ENCODE data around the gene GPR146. TPM values are rescaled to one million over a fixed set of nuclear protein-coding genes. Genes with fewer than 3 reads are reported as not detected.

The GPR146 gene
- total RNA-seq, 2 donors from 2014 or later: 9.4 to 14.3 TPM

DNA sequence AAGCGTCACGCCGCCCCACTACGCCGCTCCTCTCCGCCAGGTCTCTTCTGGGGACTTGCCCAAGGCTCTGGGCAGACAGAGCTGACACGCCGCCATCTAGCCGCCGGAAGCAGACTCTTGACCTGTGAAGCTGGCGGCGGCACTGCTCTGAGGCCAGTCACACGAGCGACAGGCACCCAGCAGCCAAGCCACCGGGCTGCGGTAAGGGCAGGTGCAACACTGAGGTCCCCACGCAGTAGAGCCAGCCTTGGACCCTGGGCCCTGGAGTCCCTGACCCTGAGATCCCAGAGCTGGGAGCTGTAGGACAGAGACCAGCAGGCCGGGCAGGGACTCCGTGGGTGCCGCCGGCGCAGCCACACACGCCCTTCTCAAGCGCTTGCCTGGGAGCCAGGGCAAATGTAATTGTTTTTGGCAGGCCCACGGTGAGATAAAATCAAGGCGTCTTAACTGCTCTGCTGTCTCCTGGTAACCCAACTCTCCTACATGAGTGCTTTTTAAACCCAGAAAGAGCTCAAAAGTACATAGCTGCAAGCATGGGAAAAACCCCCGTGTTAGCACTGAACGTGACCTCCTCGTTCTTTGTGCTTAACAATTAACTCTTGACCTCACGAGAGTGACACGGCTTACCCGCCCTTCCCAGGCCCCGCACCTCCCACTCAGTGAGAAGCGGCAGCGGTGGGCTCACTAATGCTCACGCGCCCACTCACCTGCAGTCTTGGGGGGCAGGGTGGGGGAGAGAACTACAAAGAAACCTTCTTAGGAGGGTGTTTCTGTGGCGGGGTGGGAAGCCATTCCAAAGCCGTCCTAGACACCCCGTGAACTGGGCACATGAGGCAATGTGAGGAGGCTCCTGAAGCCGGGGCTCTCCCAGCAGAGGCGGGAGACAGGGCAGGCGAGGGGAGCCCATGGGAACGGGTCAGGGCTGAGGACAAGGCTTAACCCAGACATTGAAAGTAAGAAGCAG lies 52.1 kb downstream of the GPR146 start:
- intact Hi-C loops (cut with DNase I): no loop called here
- no peak for DNase-seq (ENCODE audit: low spot score)

DNA sequence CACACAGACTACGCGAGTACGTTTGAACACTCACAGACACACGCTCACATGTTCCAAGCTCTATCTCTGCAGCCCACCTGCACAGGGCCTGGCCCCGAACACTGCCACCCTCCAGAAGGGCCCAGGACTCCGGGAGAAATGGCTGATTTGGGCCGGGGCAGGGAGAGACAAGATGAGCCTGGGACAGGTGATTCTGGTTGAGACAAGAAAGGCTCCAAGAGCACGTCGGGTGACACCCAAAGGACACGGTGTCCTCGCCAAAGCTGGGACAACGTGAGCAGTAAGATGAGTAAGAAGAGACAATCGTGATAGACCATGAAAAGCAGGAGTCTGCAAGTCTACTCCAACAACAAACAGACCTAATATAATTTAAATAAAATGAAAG lies 52.8 kb downstream of the GPR146 start:
- DNase-seq (ENCODE audit: low spot score): no peak
- intact Hi-C loops (cut with DNase I): no loop called here

DNA sequence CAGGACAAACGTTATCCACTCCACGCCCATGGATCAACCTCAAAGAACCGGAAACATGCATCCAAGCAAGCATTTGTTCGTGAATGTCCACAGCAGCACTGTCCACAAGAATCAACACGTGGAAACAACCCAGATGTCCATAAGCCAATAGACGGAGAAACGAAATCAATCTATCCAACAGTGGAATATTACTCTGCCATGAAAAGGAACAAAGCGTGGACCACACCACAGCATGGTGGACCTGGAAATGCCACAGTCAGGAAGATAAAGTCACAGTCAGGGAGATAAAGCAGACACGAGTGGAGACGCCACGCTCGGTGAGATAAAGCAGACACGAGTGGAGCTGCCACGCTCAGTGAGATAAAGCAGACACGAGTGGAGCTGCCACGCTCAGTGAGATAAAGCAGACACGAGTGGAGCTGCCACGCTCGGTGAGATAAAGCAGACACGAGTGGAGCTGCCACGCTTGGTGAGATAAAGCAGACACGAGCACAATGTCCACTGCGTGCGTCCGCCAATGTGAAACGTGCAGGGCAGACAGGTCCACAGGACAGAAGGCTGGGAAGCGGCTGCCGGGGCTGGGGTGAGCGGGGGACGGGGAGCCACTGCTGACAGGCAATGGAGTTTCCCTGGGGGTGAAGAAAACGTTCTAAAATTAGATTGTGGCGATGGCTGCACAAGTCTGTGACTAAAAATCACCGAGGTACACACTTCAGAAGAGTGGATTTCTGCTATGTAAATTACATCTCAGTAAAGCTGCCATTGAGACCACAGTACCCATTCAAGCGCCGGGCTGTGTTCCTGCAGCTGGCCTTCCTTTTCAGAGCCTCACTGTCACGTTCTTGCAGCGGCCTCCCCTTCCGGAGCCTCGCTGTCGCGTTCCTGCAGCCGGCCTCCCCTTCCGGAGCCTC lies 54.2 kb downstream of the GPR146 start:
- intact Hi-C loops (cut with DNase I): no loop called here
- no peak for DNase-seq (ENCODE audit: low spot score)

DNA sequence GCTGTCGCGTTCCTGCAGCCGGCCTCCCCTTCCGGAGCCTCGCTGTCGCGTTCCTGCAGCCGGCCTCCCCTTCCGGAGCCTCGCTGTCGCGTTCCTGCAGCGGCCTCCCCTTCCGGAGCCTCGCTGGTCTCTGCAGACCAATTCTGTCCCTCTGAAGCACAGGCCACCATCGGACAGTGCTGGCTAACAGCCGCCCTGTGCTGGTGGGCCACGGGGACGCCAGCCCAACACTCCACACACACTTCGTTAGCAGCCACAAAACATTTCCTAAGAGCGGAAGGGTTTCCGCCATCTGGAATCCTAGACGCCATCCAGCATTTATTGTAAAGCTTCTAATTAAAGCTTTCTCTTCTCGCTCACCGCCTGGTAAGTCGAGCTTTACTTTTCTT lies 54.8 kb downstream of the GPR146 start:
- DNase-seq (ENCODE audit: low spot score): no peak
- intact Hi-C loops (cut with DNase I): no loop called here

DNA sequence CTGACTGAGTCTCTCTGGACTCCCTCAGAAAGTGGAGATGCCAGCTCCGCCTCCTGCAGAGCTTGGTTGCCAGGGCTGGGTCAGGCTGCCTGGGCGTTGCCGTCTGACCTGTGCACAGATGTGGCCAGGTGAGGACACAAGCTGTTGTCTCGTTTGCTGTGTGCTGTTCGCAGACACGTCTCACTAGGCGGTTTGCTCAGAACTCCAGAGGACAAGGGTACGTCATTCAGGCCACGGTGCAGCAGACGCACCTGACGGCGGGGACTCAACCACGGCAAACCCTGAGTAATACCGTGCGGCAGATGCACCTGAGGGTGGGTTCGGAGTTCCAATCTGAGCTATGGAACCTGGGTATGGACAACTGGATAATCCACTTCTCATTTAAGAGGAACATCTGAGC lies 55.3 kb downstream of the GPR146 start:
- DNase-seq (ENCODE audit: low spot score): no peak
- intact Hi-C loops (cut with DNase I): no loop called here

DNA sequence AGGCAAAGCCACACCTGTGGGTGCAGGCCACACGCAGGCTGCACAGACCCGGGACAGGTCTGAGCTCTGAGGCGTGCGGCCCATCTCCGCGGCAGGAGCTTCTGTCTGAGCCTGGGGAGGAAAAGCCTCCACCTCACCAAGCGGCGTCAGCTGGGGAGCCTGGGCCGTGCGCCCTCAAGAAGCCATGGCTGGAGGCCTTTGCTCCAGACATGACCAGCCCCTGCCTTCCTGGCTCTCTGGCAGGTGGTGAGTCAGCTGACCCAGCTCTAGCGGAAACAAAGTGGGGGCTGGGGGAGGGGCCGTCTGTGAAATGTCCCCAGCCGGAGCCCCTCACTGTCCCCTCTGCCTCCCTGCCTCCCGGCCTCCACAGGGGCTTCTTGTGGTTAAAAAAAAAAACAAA lies 56.0 kb downstream of the GPR146 start:
- no peak for DNase-seq (ENCODE audit: low spot score)
- intact Hi-C loops (cut with DNase I): no loop called here

DNA sequence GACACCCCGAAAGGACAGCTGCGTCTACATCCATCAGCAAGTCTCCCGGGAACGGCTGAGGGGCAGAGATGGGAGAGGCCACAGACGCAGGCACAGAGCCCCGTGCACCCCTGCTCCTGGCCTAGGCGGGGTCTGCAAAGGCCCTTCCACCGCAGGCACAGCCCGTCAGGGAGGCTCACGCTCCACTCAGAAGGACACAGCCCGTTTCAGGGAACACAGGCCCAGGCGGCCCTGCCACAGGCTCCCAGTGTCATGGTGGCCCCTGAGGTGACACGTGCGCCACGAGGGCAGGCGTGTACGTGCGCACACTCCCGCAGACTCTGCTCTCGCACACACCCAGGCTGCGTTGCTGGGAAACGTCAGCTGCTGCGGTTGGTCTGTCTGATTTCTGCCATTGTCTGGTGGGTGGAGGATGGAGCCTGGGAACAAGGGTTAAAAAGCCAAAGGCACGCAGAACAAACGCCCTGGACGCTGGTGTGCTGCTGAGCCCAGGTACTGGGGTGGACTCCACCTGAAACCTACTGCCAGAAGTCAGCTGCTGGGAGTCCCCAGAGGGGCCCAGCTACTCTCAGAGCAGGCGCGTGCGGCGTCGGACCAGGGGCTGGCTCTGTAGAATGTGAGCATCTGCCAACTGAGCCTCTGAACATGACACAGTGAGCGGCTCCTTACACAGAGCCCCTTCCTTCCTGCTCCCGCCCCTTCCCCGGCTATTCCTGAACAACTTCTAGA lies 56.7 kb downstream of the GPR146 start:
- intact Hi-C loops (cut with DNase I): no loop called here
- no peak for DNase-seq (ENCODE audit: low spot score)

DNA sequence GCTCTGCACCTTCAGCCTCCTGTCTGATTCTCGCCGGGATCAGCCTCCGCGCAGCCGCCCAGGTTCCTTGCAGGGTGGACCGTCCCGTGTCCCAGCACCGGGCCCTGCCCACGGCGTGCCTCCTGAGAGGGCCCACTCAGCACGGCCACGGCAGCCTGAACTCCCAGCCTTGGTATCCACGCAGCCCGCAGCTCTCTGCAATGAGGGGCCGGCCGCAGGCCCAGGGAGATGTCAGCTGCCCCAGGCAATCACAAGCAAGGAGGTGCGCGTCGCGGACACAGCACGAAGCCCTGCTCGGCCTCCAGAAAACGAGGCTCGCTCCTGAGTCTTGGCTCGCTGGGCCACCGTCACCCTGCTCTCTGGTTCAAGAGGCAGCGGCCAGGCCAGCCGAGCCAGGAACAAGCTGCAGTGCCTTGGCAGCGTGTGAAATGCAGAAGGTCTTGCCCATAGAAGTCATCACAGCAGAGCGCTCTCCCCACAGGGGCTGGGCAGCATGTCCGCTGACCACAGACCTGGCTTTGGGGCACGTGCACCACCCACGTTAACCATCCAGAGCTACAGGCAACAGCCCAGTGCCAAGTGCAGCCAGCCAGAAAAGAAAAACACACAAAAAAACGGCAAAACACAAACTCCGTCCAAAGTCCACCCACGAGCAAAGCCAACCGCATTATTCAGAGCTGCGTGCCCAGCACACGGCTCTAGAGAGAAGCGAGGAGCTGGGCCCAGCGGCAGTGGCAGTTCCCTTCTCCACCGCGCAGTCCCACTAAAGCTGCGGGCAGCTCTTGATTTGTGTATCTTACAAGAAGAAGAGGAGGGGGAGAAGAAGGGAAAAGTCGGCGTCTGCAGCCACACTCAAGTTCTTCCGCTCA lies 57.5 kb downstream of the GPR146 start:
- intact Hi-C loops (cut with DNase I): no loop called here
- no peak for DNase-seq (ENCODE audit: low spot score)

DNA sequence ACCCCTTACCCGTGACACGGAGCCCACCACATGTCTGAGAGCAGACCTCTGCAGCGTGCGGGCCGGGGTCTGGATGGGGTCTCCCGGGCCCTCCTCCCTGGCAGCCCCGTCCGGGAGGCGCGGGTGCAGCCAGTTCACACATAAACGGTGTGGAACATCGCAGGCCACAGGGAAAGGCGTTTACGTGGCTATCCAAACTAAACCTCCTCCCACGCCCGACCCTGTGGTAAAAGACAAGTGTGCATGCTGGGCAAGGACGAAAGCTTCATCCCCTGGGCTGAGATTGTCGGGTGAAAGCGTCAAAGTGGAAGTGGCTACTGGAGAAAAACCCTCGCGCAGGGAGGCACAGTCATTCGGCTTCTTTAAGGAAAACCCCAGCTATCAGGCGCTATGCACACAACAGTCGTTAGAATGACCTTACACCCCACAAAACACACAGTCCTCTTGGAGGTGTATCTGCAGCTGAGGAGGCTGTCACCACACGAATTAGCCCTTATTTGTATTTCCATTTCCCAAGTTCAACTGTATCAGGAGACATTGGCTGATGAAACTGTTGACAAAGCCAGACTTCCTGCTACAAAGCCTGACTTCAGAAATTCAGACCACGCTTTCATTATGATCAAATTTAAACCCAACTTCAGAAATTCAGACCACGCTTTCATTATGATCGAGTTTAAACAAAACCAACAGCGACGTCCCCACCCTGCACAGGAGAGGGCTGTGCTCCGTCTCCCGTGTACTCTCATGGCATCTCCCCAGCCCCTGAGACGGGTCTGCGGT lies 58.9 kb downstream of the GPR146 start:
- no peak for DNase-seq (ENCODE audit: low spot score)
- intact Hi-C loops (cut with DNase I): no loop called here

DNA sequence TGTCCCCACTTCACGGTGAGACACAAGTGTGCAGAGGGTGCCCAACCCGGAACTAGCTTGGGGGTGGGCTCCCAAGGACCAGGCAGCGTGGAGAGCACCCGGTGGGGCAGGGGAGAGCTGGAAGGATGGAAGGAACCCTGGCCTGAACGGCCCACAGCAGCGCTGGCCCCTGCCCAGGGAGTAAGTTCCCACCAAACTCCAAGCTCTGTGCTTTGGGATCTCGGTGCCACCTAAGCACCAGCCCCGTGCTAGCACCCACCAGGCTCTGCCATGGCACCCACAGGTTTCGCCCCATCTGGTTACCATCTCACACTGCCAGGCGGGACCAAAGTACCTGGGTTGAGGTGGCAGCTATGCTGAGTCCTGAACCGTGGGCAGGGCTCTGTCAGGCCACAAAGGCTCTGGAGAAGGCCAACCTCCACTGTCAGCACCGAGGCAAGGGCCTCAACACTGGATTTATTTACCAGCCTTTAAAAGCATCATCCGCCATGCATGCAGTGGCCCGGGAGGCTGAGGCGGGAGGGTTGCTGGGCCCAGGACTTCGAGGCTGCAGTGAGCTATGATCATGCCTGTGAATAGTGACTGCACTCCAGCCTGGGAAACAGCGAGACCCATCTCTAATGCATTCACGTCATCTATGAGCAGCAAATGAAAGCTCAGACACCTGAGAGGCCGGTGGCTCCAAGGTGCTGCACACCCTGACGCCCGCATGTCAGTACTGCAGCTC lies 59.6 kb downstream of the GPR146 start:
- peak; percentile 63 for DNase-seq (ENCODE audit: low spot score)
- intact Hi-C loops (cut with DNase I): no loop called here

DNA sequence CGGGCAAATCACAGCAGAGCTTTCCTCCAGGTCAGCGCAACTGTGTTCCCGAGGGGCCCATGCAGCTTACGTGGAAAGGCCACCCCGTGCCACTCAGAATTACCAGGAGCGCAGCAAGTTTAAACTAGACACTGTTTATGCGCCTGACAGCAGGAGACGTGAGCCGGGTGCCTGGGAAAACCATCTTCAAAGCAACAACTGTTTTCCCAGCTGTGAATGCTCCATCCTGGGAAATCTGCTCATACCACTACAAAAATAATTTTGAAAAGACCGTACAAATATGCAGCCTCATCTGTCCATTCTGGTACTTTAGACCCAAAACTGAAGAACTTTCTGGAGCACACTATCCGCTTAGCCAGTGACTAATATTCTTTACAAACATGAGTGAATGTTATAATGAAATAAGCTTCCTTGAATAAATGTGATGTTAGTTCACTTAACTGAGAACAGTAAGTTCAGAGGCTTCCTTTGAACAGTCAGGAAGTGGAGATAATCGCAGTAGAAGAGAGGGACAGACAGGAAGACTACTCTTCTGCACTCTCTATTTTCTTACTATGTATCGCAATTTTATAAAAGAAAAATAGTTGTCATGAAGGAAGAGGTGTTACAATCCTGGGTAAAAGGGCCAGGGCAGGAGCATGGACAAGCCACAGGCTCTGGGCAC lies 60.3 kb downstream of the GPR146 start:
- DNase-seq (ENCODE audit: low spot score): no peak
- intact Hi-C loops (cut with DNase I): no loop called here

DNA sequence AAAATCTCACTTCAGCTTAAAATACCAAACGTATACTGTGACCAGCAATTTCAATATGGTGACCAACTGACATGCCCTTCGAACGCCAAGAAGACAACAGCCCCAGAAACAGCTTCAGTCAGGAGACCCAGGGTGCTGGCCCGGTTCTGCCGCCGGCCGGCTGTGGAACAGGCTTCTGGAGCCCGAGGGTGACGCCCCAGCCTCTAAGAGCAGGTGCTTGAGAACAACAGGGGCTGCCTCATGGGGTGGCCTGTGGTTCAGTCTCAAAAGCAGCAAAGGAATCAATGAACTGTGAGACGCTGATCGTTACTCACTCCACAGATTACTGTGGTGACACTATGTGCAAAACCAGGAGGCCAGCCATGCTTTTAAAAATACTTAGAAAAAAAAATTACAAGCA lies 60.8 kb downstream of the GPR146 start:
- intact Hi-C loops (cut with DNase I): no loop called here

DNA sequence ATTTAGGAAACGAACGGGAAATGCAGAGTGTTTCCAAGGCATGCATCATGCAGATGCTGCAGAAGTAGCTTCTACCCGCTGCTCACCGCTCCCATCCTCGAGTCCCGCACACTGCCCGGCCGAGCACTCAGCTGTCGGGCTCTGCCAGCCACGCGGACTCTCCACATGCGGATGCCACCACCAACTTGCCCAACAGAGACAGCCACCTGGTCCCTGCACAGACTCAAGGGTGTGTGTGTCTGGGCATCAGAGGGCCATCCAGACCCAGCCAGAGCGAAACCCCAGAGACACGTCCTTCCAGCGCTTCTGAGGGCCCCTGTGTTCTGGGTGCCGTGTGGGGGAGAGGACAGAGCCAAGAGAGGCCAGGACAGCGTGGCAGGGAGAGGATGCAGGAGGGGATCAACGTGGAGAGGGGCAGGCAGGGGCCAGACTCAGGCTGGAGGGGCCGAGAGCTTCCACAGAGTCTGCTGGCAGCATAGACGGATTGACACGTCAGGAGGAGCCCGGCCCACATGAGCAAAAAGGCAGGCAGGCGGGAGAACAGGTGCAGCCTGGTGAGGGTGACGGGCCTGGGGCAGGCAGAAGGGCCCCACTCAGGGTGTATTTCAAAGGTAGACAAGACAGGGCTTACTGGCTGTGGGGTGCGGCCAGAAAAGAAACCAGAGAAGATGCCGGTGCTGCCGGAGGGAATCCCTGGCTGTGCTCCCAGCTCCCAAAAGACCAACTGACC lies 61.9 kb downstream of the GPR146 start:
- intact Hi-C loops (cut with DNase I): no loop called here
- DNase-seq (ENCODE audit: low spot score): peak; percentile 69

More for the DNA sequence above, 60.8 kb downstream of the GPR146 start:
- no peak for DNase-seq (ENCODE audit: low spot score)

DNA sequence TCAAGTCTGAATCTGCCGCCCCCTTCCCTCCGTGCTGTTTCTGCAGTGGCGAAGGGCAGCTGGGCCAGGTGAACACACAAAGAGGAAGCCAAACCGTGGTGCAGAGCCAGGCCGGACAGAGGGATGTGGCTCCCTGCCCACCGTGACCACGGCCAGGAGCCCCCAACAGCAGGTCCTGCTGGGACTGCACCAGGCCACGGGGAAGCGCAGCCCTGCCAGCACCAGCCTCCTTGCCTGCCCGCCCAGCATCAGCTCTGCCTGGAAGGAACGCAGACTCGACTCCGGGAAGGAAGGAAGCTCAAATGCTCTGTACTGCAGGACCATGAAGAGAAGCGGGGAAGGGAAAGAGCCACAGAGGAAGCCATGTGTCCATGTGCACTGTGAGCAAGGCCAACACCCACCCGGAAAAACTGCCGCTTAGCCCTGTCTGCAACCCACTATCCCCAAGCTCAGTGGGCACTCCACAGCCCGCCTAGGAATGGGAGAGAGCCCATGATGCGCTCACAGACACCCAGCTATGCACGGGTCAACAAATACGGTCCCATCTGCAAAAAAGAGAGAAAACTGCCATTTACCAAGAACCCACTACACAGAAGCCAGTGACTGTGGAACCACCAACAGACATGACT lies 62.6 kb downstream of the GPR146 start:
- intact Hi-C loops (cut with DNase I): no loop called here
- DNase-seq (ENCODE audit: low spot score): peak; percentile 72

DNA sequence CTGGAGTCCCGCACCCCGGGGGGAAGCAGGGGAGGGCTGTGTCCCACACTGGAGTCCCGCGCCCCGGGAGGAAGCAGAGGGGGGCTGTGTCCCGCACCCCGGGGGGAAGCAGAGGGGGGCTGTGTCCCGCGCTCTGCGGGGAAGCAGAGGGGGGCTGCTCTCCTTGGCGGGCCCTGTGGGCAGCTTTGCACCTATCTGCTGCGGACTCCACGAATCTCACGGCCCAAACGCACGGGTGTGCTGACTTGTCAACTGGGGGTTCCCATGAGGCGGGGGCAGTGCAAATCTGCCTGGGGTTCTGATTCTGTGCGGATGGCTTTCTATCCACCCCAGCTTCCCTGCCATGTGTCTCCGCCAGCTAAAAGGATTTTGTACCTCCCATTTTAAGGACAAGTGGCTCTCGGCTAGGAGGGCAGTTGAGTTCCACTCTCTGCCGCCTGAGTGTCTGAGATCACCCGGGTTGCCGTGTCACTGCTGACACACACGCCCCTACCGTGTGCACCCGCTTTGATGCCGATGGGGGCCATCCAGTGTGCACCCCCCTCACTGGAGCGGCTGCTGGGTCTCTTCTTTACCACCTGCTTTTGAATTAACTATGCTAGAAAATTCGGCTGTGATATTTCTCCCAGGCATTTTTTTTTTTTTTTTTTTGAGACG lies 64.0 kb downstream of the GPR146 start:
- DNase-seq (ENCODE audit: low spot score): peak; percentile 67
- intact Hi-C loops (cut with DNase I): no loop called here

Data from posterior vena cava (tissue), 2 donors.